Natural killer cell (primary cell): ENCODE results near the gene LRTM1. TPM values are rescaled to one million over a fixed set of nuclear protein-coding genes. Genes with fewer than 3 reads are reported as not detected.

Experiments
- ATAC-seq, 3 donors: fragments of 150-1000 bp in 2 of 3; fragments of 200-7000 bp in 1 of 3; cut with Tn5 transposase; 1 replicate in 1 of 3; 2 replicates in 2 of 3; pipeline ENCODE4 v1.10.0; 2021; ENCODE audit warnings: mild to moderate bottlenecking in 2 of 3, moderate library complexity in 2 of 3
- DNase-seq, 2 donors: peaks; one replicate each; pipeline versions ENCODE4 v3.0.0 to v3.0.0-alpha.2; 2013 to 2021; ENCODE audit warnings: mixed read lengths in 1 of 2
- H3K27ac ChIP-seq: one replicate; pipeline ENCODE4 v1.5.1; 2013; ENCODE audit warnings: mild to moderate bottlenecking, low read length
- H3K27me3 ChIP-seq: one replicate; pipeline ENCODE4 v1.6.1; 2013; ENCODE audit warnings: low read length; ENCODE audit not compliant: control insufficient read depth, insufficient read depth
- H3K36me3 ChIP-seq: one replicate; pipeline ENCODE4 v1.6.1; 2013; ENCODE audit warnings: low read length; ENCODE audit not compliant: control insufficient read depth, insufficient read depth
- H3K4me1 ChIP-seq: one replicate; pipeline ENCODE4 v1.6.1; 2013; ENCODE audit warnings: low read length; ENCODE audit not compliant: control insufficient read depth, insufficient read depth
- H3K4me3 ChIP-seq: one replicate; pipeline ENCODE4 v1.5.1; 2013; ENCODE audit warnings: low read length
- H3K9me3 ChIP-seq: one replicate; pipeline ENCODE4 v1.6.1; 2013; ENCODE audit warnings: low read length; ENCODE audit not compliant: control insufficient read depth, insufficient read depth
- H3K27ac Mint-ChIP-seq, 2 donors: one replicate each; pipeline ENCODE4 v1.8.0; 2022; ENCODE audit warnings: mild to moderate bottlenecking in 2 of 2, mixed read lengths in 2 of 2, moderate library complexity in 1 of 2
- H3K27me3 Mint-ChIP-seq, 2 donors: one replicate each; pipeline ENCODE4 v1.8.0; 2022; ENCODE audit warnings: low read depth in 2 of 2, mixed read lengths in 2 of 2
- H3K36me3 Mint-ChIP-seq: one replicate; pipeline ENCODE4 v1.8.0; 2022; ENCODE audit warnings: mixed read lengths
- H3K4me1 Mint-ChIP-seq, 2 donors: one replicate each; pipeline ENCODE4 v1.8.0; 2022; ENCODE audit warnings: mixed read lengths in 2 of 2
- H3K4me3 Mint-ChIP-seq: one replicate; pipeline ENCODE4 v1.8.0; 2022; ENCODE audit warnings: mild to moderate bottlenecking, moderate library complexity, mixed read lengths
- H3K9me3 Mint-ChIP-seq, 2 donors: one replicate each; pipeline ENCODE4 v1.8.0; 2022; ENCODE audit warnings: mixed read lengths in 2 of 2
- WGBS: methylation state at CpG from one replicate; pipeline ENCODE4 v1.1.7; 2013; ENCODE audit warnings: missing lambda C conversion rate; ENCODE audit not compliant: insufficient coverage; 5-methylcytosine and 5-hydroxymethylcytosine counted together
- intact Hi-C: fragments of 100-400 bp; cut with micrococcal nuclease; formaldehyde crosslinking; loops from one replicate; pipeline ENCODE4 v1.14.2; 2022
- total RNA-seq, 4 donors: library from RNA; stranded (reverse); fragments of 120-200 nt in 1 of 4; gene quantifications; one replicate each; pipeline versions ENCODE4 v1.2.3 to v1.2.4, GENCODE V29; 2013 to 2022
- TF ChIP-seq, protein P1 (sequence below): fragments of 200-600 bp; IDR thresholded peaks from one replicate; pipeline ENCODE4 v1.8.0; 2022; ENCODE audit warnings: antibody characterized with exemption

LRTM1 gene
- total RNA-seq, 3 donors from 2014 or later (not counting 1 experiment from before 2014, with no cell fraction given), result not detected

- H3K27me3 Mint-ChIP-seq, result no peaks in the 10 kb centered on the region
- H3K4me1 Mint-ChIP-seq, result no peaks in the 10 kb centered on the region
- Histone ChIP-seq H3K9me3 (no peaks in the 10 kb centered on the region), H3K27ac (no peak overlapping the region), H3K27me3 (no peaks in the 10 kb centered on the region), H3K36me3 (no peaks in the 10 kb centered on the region), H3K4me1 (no peaks in the 10 kb centered on the region), H3K4me3 (no peak overlapping the region)
- H3K27ac Mint-ChIP-seq, result no peak overlapping the region
- intact Hi-C loops, result no loop called here
- no peaks in the 10 kb centered on the region for H3K36me3 Mint-ChIP-seq
- TF ChIP-seq, protein P1, sequence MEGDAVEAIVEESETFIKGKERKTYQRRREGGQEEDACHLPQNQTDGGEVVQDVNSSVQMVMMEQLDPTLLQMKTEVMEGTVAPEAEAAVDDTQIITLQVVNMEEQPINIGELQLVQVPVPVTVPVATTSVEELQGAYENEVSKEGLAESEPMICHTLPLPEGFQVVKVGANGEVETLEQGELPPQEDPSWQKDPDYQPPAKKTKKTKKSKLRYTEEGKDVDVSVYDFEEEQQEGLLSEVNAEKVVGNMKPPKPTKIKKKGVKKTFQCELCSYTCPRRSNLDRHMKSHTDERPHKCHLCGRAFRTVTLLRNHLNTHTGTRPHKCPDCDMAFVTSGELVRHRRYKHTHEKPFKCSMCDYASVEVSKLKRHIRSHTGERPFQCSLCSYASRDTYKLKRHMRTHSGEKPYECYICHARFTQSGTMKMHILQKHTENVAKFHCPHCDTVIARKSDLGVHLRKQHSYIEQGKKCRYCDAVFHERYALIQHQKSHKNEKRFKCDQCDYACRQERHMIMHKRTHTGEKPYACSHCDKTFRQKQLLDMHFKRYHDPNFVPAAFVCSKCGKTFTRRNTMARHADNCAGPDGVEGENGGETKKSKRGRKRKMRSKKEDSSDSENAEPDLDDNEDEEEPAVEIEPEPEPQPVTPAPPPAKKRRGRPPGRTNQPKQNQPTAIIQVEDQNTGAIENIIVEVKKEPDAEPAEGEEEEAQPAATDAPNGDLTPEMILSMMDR, result no peak
- DNase-seq (no peak), ATAC-seq (peak in 1 of 3 donors; percentile 12)
- no peak overlapping the region for H3K4me3 Mint-ChIP-seq
- peaks cover 5% of the 10 kb centered on the region in 2 donors for H3K9me3 Mint-ChIP-seq
These were observed 11.1 kb downstream of the LRTM1 start for GRCh38 chr3:54916732-54917131.

GRCh38 chr3:54915976-54916375, 11.9 kb downstream of the LRTM1 start:
- ATAC-seq, result no peak
- WGBS, result 96% methylated on average over 7 of the region's 8 CpGs
- H3K4me3 ChIP-seq, result no peak overlapping the region
- H3K36me3 Mint-ChIP-seq, result no peaks in the 10 kb centered on the region
- no peak overlapping the region for H3K4me3 Mint-ChIP-seq
- intact Hi-C loops, result no loop called here
- no peaks in the 10 kb centered on the region for H3K27me3 Mint-ChIP-seq
- H3K27me3 ChIP-seq, result no peaks in the 10 kb centered on the region
- DNase-seq, result no peak
- H3K4me1 Mint-ChIP-seq, result no peaks in the 10 kb centered on the region
- H3K27ac ChIP-seq, result no peak overlapping the region
- TF ChIP-seq, protein P1, result no peak
- no peak overlapping the region for H3K27ac Mint-ChIP-seq
- peaks cover 5% of the 10 kb centered on the region in 2 donors for H3K9me3 Mint-ChIP-seq
- no peaks in the 10 kb centered on the region for H3K4me1 ChIP-seq
- no peaks in the 10 kb centered on the region for H3K9me3 ChIP-seq
- no peaks in the 10 kb centered on the region for H3K36me3 ChIP-seq

DNA sequence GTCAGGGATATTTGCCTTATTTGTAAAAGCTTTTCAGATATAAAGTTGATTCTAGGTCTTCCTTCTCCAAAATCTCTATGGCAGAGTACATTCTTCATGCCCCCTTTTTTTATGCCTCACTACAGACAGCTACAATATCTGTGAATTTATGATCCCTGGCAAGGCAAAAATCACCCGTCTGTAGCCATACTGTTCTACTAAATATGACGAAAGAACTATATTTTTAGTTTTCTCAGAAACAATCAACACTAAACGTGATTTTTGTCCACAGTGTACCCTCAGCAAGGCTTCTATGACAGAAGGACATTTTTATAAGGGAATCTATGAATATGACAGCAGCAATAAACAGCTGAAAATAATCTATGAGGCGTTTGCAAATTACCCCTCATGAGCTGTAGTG, 12.7 kb downstream of the LRTM1 start:
- intact Hi-C loops, result no loop called here
- Histone ChIP-seq H3K9me3 (no peaks in the 10 kb centered on the region), H3K36me3 (no peaks in the 10 kb centered on the region), H3K4me3 (no peak overlapping the region), H3K4me1 (no peaks in the 10 kb centered on the region), H3K27ac (no peak overlapping the region), H3K27me3 (no peaks in the 10 kb centered on the region)
- TF ChIP-seq, protein P1, result no peak
- ATAC-seq, result no peak
- peaks cover 5% of the 10 kb centered on the region in 2 donors for H3K9me3 Mint-ChIP-seq
- no peak overlapping the region for H3K27ac Mint-ChIP-seq
- H3K4me3 Mint-ChIP-seq, result no peak overlapping the region
- H3K4me1 Mint-ChIP-seq, result no peaks in the 10 kb centered on the region
- WGBS, result 8% methylated on average over 2 of the region's 4 CpGs
- no peak for DNase-seq
- H3K36me3 Mint-ChIP-seq, result no peaks in the 10 kb centered on the region
- H3K27me3 Mint-ChIP-seq, result no peaks in the 10 kb centered on the region

GRCh38 chr3:54914180-54914579, 13.7 kb downstream of the LRTM1 start:
- Histone ChIP-seq H3K36me3 (no peaks in the 10 kb centered on the region), H3K4me1 (no peaks in the 10 kb centered on the region), H3K4me3 (no peak overlapping the region), H3K27ac (no peak overlapping the region), H3K9me3 (no peaks in the 10 kb centered on the region), H3K27me3 (no peaks in the 10 kb centered on the region)
- ATAC-seq (no peak), DNase-seq (no peak)
- no peaks in the 10 kb centered on the region for H3K27me3 Mint-ChIP-seq
- H3K4me1 Mint-ChIP-seq, result no peaks in the 10 kb centered on the region
- H3K9me3 Mint-ChIP-seq, result peaks cover 5% of the 10 kb centered on the region in 2 donors
- intact Hi-C loops, result no loop called here
- TF ChIP-seq, protein P1, result no peak
- no peak overlapping the region for H3K4me3 Mint-ChIP-seq
- WGBS, result no CpG with 5 or more reads among the region's 2 CpGs
- no peak overlapping the region for H3K27ac Mint-ChIP-seq
- H3K36me3 Mint-ChIP-seq, result no peaks in the 10 kb centered on the region
